GM20431 (cell line): ENCODE results near the gene SLC29A4.
"Not testable (repeated sequence)": the region's sequence is repeated elsewhere in the genome, so short reads cannot be mapped to it uniquely, and the experiment has no call there.

ENCODE experiments used
- in situ Hi-C: fragments of 300-500 bp; cut with MseI, MboI; formaldehyde crosslinking; loops from one replicate; pipeline ENCODE4 v1.15.0; 2020; ENCODE audit warnings: low sequenced_read_pairs; ENCODE audit not compliant: unreplicated experiment

Gene SLC29A4

GRCh38 chr7:5318613-5319012 lies 35.9 kb downstream of the SLC29A4 start:
- in situ Hi-C loops, result not testable (repeated sequence)

GRCh38 chr7:5320391-5320790 lies 37.6 kb downstream of the SLC29A4 start:
- in situ Hi-C loops, result no loop called here

DNA sequence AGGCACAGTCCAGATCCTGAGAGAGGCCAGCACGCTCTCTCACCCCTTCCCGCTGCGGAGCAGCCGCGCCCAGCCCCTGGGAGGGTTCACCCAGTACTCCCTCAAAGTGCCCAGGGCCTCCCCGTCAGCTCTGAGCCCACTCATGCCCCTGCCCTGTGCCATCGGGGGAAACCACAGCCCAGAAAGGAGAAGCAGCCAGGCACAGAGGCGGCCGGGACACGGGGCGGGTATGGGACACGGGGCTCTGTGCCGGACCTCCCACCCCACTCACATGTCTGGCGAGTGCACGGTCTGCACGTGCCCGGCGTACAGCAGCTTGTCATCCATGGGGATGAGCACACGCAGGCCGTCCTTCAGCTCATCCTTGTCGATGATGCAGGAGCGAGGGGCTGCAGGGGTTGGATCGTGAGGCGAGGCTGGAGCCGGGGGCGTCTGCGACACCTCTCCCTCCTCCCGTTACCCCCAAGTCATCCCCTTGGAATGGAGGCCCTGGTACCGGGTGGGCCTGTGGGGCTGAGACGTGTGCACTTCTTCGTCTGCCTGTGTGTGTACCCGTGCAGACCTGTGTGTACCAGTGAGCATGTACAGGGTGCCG lies 38.2 kb downstream of the SLC29A4 start:
- in situ Hi-C loops, result no loop called here

DNA sequence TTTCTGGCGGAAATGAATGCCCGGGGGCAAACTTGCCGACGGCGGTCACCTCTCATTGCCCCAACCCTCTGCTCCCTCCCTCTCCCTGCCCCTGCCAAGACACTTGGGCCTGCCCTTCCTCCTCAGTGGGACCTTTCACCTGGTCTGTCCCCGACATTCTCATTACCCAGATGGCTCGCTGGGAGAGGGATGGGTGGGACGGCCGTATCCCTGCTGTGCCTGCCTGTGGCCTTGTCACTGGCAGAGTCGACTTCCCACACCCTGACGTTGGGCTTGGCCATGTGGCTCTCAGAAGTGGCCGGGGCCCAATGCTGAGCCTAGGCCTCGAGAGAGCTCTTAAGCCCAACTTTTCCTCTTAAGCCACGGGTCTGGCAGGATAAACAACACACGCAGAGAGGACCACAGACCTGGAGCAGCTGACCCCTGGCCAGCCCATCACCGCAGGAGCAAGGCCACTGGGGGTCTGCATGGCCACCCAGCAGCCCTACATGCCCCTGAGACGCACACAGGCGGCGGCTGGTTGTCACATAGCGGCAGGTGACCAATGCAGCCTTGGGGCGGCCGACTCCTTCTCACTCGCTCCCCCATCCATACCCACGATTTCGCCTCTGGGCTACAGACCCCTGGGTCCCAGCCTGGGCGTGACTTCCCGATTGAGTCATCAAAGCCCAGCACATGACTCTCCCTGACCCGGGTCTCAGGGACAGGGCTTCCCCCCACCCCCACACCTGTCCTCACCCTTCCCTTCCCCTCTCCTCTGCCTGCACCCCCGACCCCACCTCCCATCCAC lies 40.1 kb downstream of the SLC29A4 start:
- in situ Hi-C loops, result no loop called here

DNA sequence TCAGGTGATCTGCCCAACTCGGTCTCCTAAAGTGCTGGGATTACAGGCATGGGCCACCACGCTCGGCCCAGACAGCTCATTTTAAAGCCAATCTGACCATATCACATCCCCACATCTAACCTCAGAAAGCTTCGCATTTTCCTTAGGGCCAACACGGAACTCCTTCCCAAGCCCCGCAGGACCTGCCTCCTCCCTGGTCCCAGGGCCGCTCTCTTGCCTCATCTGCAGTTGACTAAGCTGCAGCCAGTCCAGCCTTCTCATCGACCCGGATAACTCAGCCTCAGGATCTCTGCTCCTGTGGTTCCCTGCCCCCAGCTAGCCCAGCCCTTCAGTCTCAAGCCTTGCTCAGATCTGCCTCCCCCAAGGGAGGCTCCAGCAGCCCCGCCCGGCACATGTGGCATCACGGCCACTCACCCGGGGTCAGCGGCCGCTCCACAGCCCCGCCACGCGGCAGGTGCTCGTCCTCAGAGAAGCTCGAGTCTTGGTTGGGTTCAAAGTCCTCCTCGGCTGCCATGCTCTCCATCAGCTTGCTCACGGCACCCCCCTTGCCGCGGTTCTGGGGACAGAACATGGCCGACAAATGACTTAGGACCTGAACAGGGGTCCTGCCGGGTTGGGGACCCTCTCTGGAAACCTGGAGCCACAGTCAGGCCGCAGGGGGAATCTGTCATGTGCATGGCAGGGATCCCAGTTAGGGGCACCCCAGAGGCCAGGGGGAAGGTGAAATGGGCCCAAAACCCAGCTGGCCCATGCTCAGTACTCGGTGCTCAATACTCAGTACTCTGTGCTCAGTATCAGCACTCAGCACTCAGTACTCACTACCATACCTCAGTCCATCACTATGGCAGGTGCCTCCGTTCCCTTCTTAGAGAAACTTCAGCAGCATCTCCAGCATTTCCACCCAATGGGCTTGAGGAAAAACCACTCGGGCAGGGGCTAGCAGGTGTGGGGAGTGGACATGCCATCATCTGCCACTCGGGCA lies 41.3 kb downstream of the SLC29A4 start:
- in situ Hi-C loops, result not testable (repeated sequence)

GRCh38 chr7:5324961-5325360 lies 42.2 kb downstream of the SLC29A4 start:
- in situ Hi-C loops, result no loop called here

DNA sequence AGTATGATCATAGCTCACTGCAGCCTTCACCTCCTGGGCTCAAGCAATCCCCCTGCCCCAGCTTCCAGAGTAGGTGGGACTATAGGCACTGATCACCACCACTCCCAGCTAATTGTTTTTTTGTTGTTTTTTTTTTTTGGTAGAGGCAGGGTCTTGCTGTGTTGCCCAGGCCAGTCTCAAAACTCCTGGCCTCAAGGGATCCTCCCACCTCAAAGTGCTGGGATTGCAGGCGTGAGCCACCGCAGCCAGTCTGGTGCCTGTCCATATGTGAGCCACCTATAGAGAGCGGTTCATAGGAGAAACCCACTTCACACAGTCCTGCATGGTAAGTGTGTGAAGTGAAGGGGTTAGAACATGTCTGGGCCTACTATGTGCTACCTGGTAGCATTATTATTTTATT lies 47.5 kb downstream of the SLC29A4 start:
- in situ Hi-C loops, result no loop called here

- in situ Hi-C loops, result no loop called here
Observed at GRCh38 chr7:5332579-5332978, 49.8 kb downstream of the SLC29A4 start.

DNA sequence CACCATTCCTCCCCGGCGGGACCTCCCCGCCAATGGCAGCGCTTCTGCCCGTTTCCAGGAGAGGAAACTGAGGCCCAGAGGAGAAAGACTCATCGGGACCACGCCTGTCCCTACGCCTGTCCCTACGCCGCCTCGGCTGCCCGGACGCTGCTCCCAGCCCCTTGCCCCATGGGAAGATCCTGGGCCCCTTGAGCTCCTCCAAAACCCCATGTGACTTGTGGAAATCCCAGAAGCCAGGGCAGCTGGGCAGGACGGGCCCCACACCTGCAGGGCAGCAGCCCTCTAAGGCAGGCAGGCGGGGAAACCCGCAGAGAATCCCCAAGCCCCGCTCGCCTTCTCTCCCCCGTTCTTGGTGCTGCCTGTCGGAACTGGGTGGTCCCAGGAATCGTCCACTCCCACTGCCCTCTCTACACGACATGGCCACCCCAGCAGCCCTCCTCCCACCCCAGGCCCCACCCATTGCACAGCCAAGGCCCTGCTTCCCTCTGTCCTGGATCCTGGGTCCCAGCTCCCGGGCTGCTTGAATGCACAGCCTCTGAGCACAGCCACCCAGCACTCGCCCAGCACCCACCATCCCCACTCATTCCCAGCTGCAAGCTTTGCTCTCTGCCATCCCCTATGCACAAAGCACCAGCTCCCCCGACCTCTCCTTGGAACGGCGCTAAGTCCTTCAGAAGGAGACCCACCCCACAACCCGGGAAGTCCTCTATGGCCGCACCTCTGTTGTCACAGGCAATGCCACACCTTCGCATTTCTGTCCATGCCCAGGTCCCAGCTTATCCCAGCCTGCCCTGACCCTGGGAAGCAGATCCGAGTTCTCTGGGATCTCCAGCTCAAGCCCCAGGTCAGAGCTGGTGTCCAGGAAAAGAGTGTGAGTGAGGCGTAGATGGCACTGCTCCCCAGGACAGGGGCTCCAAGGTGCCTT lies 50.6 kb downstream of the SLC29A4 start:
- in situ Hi-C loops, result no loop called here

- in situ Hi-C loops, result no loop called here
Observed at GRCh38 chr7:5334671-5335070, 51.9 kb downstream of the SLC29A4 start.

DNA sequence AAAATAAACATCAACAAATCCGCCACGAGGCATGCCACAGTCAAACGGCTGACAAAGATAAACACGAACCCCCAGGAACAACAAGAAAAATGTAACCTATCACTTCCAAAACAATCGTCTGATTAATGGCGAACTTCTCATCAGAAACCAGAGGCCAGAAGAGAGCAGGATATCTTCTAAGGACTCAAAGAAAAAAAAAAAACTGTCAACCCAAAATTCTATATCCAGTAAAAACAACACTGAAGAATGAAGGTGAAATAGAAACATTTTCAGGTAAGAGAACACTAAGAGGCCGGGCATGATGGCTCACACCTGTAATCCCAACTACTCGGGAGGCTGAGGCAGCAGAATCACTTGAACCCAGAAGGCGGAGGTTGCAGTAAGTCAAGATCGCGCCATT lies 54.3 kb downstream of the SLC29A4 start:
- in situ Hi-C loops, result no loop called here

- in situ Hi-C loops, result no loop called here
Observed at GRCh38 chr7:5339955-5340354, 57.2 kb downstream of the SLC29A4 start.

GRCh38 chr7:5342631-5343030 lies 59.9 kb downstream of the SLC29A4 start:
- in situ Hi-C loops, result no loop called here

DNA sequence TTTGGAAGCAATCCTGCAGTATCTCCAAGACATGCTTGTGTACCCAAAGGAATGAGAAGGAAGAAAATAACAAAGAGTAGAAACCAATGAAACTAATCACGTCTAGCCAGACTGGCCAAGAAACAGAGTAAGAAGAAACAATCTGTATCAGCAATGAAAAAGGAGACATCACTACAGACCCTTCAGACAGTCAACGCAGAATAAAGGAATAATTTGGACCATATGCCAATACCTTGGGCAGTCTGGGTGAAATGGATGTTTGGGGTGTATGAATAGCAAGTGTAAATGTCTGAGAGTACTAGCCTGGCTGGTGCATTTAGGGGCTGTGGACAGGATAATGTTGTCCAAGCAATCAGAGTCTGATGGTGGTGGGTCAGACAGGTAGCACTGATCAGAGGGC lies 61.1 kb downstream of the SLC29A4 start:
- in situ Hi-C loops, result no loop called here

- in situ Hi-C loops, result no loop called here
Observed at GRCh38 chr7:5344342-5344741, 61.6 kb downstream of the SLC29A4 start.

DNA sequence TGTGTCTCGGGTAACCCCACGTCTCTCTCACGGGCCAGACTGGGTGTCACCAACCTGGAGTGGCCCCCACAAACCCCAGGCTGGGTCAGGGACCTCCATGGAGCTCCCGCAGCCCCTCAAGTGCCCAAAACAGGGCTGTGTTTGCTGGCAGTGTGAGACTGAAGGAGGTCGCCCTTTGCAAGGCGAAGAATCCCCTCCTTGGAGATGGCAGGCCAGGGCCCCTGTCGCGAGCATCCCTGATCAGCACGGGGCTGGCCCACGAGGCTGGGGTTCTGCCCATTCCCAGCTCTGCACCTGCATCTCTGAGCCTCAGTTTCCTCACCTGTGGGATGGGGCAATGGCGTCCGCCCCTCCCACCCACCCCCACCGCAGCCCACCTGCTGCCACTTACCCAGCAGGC lies 62.4 kb downstream of the SLC29A4 start:
- in situ Hi-C loops, result no loop called here

DNA sequence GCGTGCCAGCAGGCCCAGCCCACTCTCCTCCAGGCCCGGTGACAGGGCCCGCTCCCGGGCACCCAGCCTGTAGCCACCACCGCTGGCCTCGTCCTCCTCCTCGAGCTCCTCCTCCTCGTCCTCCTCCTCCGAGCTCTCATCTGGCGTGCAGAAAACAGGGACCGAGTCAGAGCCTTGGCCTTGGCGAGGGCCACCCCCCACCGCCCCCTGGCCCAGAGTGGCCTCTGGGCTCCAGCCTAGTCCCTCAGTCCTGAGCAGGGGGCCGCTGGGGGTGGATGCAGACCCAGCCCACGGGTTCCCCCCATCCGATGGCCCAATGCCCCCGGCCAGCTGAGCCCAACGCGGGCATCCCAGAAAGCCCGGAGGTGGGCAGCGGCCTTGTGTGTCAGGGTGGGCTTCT lies 62.9 kb downstream of the SLC29A4 start:
- in situ Hi-C loops, result no loop called here

GRCh38 chr7:5348134-5349004 lies 65.6 kb downstream of the SLC29A4 start:
- in situ Hi-C loops, result no loop called here

- in situ Hi-C loops, result no loop called here
Observed at GRCh38 chr7:5349005-5349380, 66.2 kb downstream of the SLC29A4 start.
